A204.1 (cell line): ENCODE measurements around the gene FOXO3.

Source experiments
- FAIRE-seq: peaks from 2 replicates; lab custom pipeline; 2012; peaks lifted over from hg19 to GRCh38; lab: Jason Lieb, UNC

Gene FOXO3

GRCh38 chr6:108715832-108716231, 155.1 kb downstream of the FOXO3 start:
- FAIRE-seq, result no peak

DNA sequence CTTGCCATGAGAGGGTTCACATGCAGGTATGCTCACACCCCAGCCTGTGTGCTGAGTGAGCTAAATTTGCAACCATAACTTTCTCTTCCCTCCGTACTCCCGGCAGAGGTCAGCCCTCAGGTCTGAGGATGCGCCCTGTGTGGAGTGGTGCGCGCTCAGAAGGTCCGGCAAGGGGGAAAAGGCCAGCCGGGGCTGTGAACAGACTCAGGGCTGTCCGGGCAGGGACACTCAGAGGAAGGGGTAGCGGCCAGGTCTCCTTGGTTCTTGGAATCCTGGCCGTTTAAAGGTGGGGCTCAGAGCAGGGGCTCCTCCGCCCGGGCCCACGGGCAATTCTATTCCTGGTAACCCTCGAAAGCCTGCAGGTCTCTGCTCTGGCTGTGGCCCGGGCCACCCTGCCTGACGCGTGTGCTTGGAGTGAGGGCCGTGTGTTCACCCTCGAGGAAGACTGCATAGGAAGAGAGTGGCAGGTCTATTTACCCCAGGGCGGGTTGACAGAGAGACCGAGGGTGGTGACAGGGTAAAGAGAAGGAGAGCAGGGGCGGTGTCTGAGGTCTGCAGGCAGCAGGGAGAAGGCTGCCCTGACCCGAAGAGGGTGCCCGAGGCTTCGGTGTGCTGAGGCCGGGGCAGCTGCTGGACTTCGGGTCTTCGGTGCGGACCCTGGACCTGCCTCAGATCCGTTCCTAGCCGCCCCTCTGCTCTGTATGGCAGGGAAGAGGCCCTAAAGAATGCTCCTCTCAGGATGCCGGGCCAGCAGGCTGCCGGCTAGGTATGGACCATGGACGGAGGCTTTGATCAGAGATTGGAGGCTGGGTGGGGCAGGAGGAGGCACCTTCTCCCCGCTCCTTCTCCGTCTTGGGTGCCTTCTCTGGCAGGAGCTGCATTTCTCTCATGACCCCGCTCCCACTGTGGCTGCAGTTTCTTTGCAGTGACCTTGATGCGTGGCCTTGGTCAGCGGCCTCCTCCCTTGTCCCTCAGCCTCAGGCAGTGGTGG, 156.4 kb downstream of the FOXO3 start:
- no peak for FAIRE-seq

DNA sequence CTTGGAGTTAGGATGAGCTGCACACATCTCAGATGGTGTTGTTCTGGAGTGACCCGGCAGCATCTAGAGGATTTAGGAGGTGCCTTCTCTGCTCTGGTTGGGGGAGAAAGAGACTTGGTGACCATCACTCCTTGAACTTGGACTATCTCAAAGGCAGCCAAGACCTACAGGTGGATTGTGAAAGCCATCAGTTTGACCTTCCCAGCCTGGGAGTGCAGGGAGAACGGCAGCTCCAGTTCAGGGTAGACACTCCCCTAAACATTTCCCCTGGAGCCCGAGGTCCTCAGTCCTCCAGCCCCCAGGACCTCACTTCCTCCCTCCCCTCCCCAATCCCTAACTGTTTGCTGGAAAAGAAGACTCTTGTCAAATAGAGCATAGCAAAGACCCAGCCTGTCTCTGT, 158.8 kb downstream of the FOXO3 start:
- no peak for FAIRE-seq

- no peak for FAIRE-seq
Observed at GRCh38 chr6:108720827-108721226, 160.1 kb downstream of the FOXO3 start.

DNA sequence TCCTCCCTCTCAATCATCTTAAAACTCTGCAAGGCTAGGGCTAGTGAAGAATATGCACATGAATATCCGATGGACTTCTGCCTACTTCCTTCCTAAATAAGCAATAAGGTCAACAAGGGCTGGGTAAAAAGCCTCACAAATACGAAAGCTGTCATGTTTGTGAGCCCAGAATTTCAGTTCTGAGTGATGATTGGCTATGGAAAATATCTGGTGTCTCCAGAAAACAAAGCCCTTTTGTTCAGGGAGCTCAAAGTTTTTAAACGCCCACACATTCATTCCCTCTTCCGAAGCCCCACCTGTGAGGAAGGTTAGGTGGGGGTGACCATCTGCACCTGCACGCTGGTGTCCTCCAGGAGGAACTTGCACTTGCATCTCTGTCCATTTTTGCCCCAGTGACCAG, 160.6 kb downstream of the FOXO3 start:
- no peak for FAIRE-seq

DNA sequence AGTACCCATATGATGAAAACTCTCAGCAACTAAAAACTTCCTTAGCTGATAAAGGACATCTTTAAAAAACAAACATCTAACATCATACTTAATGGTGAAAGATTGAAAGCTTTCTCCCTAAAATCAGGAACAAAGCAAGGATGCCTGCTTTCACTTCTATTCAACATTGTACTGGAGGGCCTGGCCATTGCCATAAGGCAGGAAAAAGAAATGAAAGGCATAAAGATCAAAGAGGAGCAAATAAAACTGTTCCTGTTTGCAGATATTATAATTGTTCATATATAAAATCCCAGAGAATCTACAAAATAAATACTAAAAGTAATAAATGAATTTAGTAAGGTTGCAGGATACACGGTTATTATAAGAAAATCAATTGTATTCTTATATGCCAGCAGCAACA, 162.9 kb downstream of the FOXO3 start:
- no peak for FAIRE-seq

DNA sequence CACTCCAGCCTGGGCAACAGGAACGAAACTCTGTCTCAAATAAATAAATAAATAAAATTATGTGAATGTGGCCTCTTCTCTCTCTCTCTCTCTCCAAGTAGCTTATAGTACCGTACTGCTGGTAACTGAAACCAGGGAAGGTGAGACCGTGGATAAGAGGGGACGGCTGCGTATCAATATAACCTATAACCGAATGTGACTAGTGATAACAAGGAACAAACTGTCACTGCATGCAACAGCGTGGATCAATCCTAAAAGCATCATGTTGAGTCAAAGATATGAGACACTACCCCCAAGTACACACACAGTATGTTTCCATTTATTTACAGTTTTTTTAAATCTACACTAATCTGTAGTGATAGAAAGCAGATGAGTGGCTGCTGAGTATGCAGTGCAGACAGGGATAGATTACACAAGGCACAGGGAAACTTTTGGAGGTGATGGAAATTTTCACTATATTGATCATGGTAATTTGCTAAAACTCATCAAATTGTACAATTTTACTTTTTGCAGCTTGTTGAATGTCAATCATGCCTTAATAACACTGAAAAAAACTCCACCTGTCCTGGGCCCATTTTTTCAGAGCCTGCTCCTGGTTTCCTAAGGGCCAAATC, 166.1 kb downstream of the FOXO3 start:
- FAIRE-seq, result no peak

GRCh38 chr6:108727966-108728730, 167.4 kb downstream of the FOXO3 start:
- FAIRE-seq, result no peak

DNA sequence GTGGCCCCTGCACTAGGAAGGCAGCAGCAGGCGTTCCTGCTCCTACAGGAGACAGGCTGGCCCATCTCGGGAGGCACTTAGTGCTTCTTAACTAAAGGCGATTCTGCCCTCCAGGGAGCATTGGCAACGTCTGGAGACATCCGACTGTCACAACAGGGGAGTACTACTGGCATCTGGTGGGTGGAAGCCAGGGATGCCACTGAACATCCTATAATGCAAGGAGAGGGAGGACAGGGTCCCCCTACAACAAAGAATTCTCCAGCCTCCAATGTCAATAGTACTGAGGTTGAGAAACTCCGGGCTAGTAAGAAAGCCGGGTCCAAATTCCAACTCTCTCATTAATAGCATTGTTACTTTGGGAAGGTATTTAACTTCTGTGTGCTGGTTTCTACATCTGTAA, 168.1 kb downstream of the FOXO3 start:
- no peak for FAIRE-seq

GRCh38 chr6:108730635-108731515, 170.2 kb downstream of the FOXO3 start:
- FAIRE-seq, result no peak

- FAIRE-seq, result no peak
Observed at GRCh38 chr6:108732091-108732870, 171.6 kb downstream of the FOXO3 start.

GRCh38 chr6:108733051-108733450, 172.3 kb downstream of the FOXO3 start:
- FAIRE-seq, result no peak

GRCh38 chr6:108733706-108734265, 173.1 kb downstream of the FOXO3 start:
- no peak for FAIRE-seq
